Panc1 (cell line): ENCODE results near the gene ANKMY2. TPM values are rescaled to one million over a fixed set of nuclear protein-coding genes. Genes with fewer than 3 reads are reported as not detected.
A peak's percentile ranks its signal among the peaks of the same experiment; 100 is the strongest.

ENCODE experiments used
- ATAC-seq: fragments of 200-7000 bp; cut with Tn5 transposase; 2 replicates; pipeline ENCODE4 v1.9.1; 2020; ENCODE audit warnings: mild to moderate bottlenecking, moderate library complexity
- BruUV-seq: library from RNA; stranded (reverse); fragments of 400-500 nt; replicated peaks from 2 replicates; lab custom pipeline; 2021; lab: Mats Ljungman, UMichigan
- CTCF ChIA-PET: fragments of 300-600 bp; sonication (Branson Sonifier 250); formaldehyde crosslinking; loops from one replicate; lab custom pipeline; 2022; ENCODE audit warnings: antibody characterized with exemption; lab: Charles Lee
- POLR2A ChIA-PET: fragments of 300-600 bp; sonication (Branson Sonifier 250); formaldehyde crosslinking; loops from one replicate; lab custom pipeline; 2022; ENCODE audit warnings: antibody characterized with exemption; lab: Charles Lee
- DNase-seq: peaks from one replicate; pipeline ENCODE4 v3.0.0-alpha.2; 2010; ENCODE audit warnings: low read depth, low spot score
- H3K27ac ChIP-seq: 2 replicates; pipeline ENCODE4 v1.5.1; 2011; ENCODE audit warnings: mild to moderate bottlenecking, low read length, inconsistent platforms
- H3K27me3 ChIP-seq: fragments of 200-500 bp; sonication (Bioruptor generic); 2 replicates; pipeline ENCODE4 v1.6.0; 2014; ENCODE audit warnings: low read length, inconsistent platforms; ENCODE audit not compliant: control insufficient read depth, insufficient read depth
- H3K36me3 ChIP-seq: fragments of 200-500 bp; sonication (Bioruptor generic); 2 replicates; pipeline ENCODE4 v1.5.1; 2014; ENCODE audit warnings: inconsistent platforms, mild to moderate bottlenecking, low read length, moderate library complexity; ENCODE audit not compliant: control insufficient read depth, insufficient read depth
- H3K4me1 ChIP-seq: 2 replicates; pipeline ENCODE4 v1.5.1; 2011; ENCODE audit warnings: inconsistent platforms, mild to moderate bottlenecking, low read length, moderate library complexity; ENCODE audit not compliant: control insufficient read depth, insufficient read depth
- H3K4me3 ChIP-seq, 2 experiments: 2 replicates each; pipeline ENCODE4 v1.5.1; 2011 to 2012; ENCODE audit warnings: low read depth in 2 of 2, low read length in 2 of 2, mild to moderate bottlenecking in 2 of 2, inconsistent platforms in 1 of 2, moderate library complexity in 1 of 2
- H3K9me3 ChIP-seq: fragments of 200-500 bp; sonication (Bioruptor generic); 2 replicates; pipeline ENCODE4 v1.5.1; 2014; ENCODE audit warnings: low read depth, mild to moderate bottlenecking, inconsistent platforms, low read length, moderate library complexity; ENCODE audit not compliant: control insufficient read depth, insufficient read depth
- POLR2AphosphoS5 ChIP-seq: IDR thresholded peaks from 2 replicates; pipeline ENCODE4 v1.6.1; 2012; ENCODE audit warnings: mild to moderate bottlenecking, low read depth, low read length, moderate library complexity
- REST ChIP-seq, 2 experiments: IDR thresholded peaks; 2 replicates each; pipeline ENCODE4 v1.6.1; 2011 to 2012; ENCODE audit warnings: low read depth in 2 of 2, control low read depth in 1 of 2, low read length in 1 of 2, mild to moderate bottlenecking in 1 of 2, moderate library complexity in 1 of 2; ENCODE audit not compliant: insufficient read depth in 1 of 2
- SIN3A ChIP-seq: IDR thresholded peaks from 2 replicates; pipeline ENCODE4 v1.6.1; 2012; ENCODE audit warnings: low read depth, mild to moderate bottlenecking, low read length, moderate library complexity, borderline replicate concordance; ENCODE audit not compliant: insufficient read depth
- TCF7L2 ChIP-seq: IDR thresholded peaks from 2 replicates; pipeline ENCODE4 v1.6.1; 2011; ENCODE audit warnings: mild to moderate bottlenecking, low read depth, low read length, inconsistent platforms
- in situ Hi-C: cut with HindIII; loops from 2 replicates; pipeline ENCODE4 v1.10.0; 2016; ENCODE audit warnings: low sequenced_read_pairs, low pct_unique_long_range_greater_than_20kb
- intact Hi-C: fragments of 100-400 bp; cut with micrococcal nuclease; formaldehyde crosslinking; loops from one replicate; pipeline ENCODE4 v1.10.0; 2022; ENCODE audit not compliant: unreplicated experiment
- total RNA-seq: library from RNA; stranded (reverse); gene quantifications from one replicate; pipeline ENCODE4 v1.2.1, GENCODE V29; 2021; ENCODE audit not compliant: unreplicated experiment
- TF ChIP-seq, protein P1 (sequence below): fragments of 450-650 bp; IDR thresholded peaks from 2 replicates; pipeline ENCODE4 v1.5.1; 2017; ENCODE audit warnings: mild to moderate bottlenecking

Gene ANKMY2
- total RNA-seq, 1 experiment from 2014 or later: 18.6 TPM

- Histone ChIP-seq H3K27ac (no peak overlapping the region), H3K36me3 (no peaks in the 10 kb centered on the region), H3K4me1 (no peaks in the 10 kb centered on the region), H3K9me3 (no peaks in the 10 kb centered on the region), H3K4me3 (peak overlapping the region in 1 of 2 experiments; percentile 21; a peak in 1 of 4 replicates), H3K27me3 (no peaks in the 10 kb centered on the region)
- intact Hi-C loops (loop anchor here (10.0 kb wide), 1 partner anchor 449 kb away; no protein-coding TSS in a partner anchor), in situ Hi-C loops (no loop called here)
- TF ChIP-seq REST (IDR thresholded peaks at IDR 0.05; ENCODE audit: insufficient read depth in 1 of 2, low read depth in 2 of 2, low read length in 1 of 2): no peak
- TF ChIP-seq POLR2AphosphoS5: no peak
- TF ChIP-seq SIN3A: no peak
- TF ChIP-seq TCF7L2: no peak
- ChIA-PET CTCF (no interaction called here), POLR2A (no interaction called here)
- ATAC-seq: no peak
- DNase-seq: no peak
- no TSS peak for BruUV-seq
These were observed 82.1 kb downstream of the ANKMY2 start for GRCh38 chr7:16563281-16564022.

GRCh38 chr7:16562456-16563220 lies 82.9 kb downstream of the ANKMY2 start:
- Histone ChIP-seq H3K27ac (no peak overlapping the region), H3K27me3 (no peaks in the 10 kb centered on the region), H3K36me3 (no peaks in the 10 kb centered on the region), H3K9me3 (no peaks in the 10 kb centered on the region), H3K4me1 (no peaks in the 10 kb centered on the region), H3K4me3 (no peak overlapping the region)
- ATAC-seq (no peak), DNase-seq (no peak)
- TF ChIP-seq, protein P1, sequence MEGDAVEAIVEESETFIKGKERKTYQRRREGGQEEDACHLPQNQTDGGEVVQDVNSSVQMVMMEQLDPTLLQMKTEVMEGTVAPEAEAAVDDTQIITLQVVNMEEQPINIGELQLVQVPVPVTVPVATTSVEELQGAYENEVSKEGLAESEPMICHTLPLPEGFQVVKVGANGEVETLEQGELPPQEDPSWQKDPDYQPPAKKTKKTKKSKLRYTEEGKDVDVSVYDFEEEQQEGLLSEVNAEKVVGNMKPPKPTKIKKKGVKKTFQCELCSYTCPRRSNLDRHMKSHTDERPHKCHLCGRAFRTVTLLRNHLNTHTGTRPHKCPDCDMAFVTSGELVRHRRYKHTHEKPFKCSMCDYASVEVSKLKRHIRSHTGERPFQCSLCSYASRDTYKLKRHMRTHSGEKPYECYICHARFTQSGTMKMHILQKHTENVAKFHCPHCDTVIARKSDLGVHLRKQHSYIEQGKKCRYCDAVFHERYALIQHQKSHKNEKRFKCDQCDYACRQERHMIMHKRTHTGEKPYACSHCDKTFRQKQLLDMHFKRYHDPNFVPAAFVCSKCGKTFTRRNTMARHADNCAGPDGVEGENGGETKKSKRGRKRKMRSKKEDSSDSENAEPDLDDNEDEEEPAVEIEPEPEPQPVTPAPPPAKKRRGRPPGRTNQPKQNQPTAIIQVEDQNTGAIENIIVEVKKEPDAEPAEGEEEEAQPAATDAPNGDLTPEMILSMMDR: no peak
- no peak for TF ChIP-seq SIN3A
- no peak for TF ChIP-seq POLR2AphosphoS5
- no peak for TF ChIP-seq TCF7L2
- no peak for TF ChIP-seq REST (IDR thresholded peaks at IDR 0.05; ENCODE audit: insufficient read depth in 1 of 2, low read depth in 2 of 2, low read length in 1 of 2)
- no TSS peak for BruUV-seq
- ChIA-PET POLR2A (no interaction called here), CTCF (no interaction called here)
- in situ Hi-C loops (no loop called here), intact Hi-C loops (loop anchor here (10.0 kb wide), 1 partner anchor 448 kb away; no protein-coding TSS in a partner anchor)
